Stimulated activated CD8-positive, alpha-beta memory T cell treated with anti-CD3 and anti-CD28 coated beads, Interleukin-12 subunit alpha, Interleukin-12 subunit beta, amount 100 ng/mL, for 4 hours (primary cell): Measurements from ENCODE around the gene RNF5.
"Not testable (repeated sequence)": the region's sequence is repeated elsewhere in the genome, so short reads cannot be mapped to it uniquely, and the experiment has no call there.

Experiments used
- DNase-seq: peaks from one replicate; pipeline ENCODE4 v3.0.0-alpha.2; 2020; ENCODE audit warnings: low read depth

RNF5 gene

GRCh38 chr6:32175711-32176475 is 2.3 kb upstream of the RNF5 start, which contains the start of gene AGPAT1:
Gene AGPAT1, minus strand, starts transcription at chr6:32176084. Its CDS starts 4,588 bp downstream, at chr6:32171496.
- peak; percentile 94 for DNase-seq

GRCh38 chr6:32176476-32177182 is 1.6 kb upstream of the RNF5 start:
- DNase-seq, result no peak

- DNase-seq, result no peak
Observed at GRCh38 chr6:32177183-32177787, 920 bp upstream of the RNF5 start.

- no peak for DNase-seq
Observed at GRCh38 chr6:32178547-32179440, 589 bp downstream of the RNF5 start.

- no peak for DNase-seq
Observed at GRCh38 chr6:32179766-32180405, 1.7 kb downstream of the RNF5 start.

- DNase-seq, result no peak
Observed at GRCh38 chr6:32181148-32181702, 3.0 kb downstream of the RNF5 start.

- no peak for DNase-seq
Observed at GRCh38 chr6:32181915-32182529, 3.8 kb downstream of the RNF5 start.

- DNase-seq, result no peak
Observed at GRCh38 chr6:32182555-32182981, 4.4 kb downstream of the RNF5 start.

GRCh38 chr6:32183030-32183429 is 4.8 kb downstream of the RNF5 start:
- no peak for DNase-seq

GRCh38 chr6:32183483-32184083 is 5.4 kb downstream of the RNF5 start:
- no peak for DNase-seq

GRCh38 chr6:32184084-32184640 is 6.0 kb downstream of the RNF5 start, which contains the start of gene AGER:
Gene AGER, minus strand, starts transcription at chr6:32184253. Its CDS starts 31 bp downstream, at chr6:32184222.
- DNase-seq, result no peak

- not testable (repeated sequence) for DNase-seq
Observed at GRCh38 chr6:32185681-32186131, 7.5 kb downstream of the RNF5 start.

GRCh38 chr6:32186151-32186840 is 8.1 kb downstream of the RNF5 start:
- DNase-seq, result not testable (repeated sequence)

GRCh38 chr6:32187009-32187709 is 9.0 kb downstream of the RNF5 start:
- no peak for DNase-seq

GRCh38 chr6:32187725-32188380 is 9.6 kb downstream of the RNF5 start:
- DNase-seq, result not testable (repeated sequence)

GRCh38 chr6:32188381-32189068 is 10.3 kb downstream of the RNF5 start:
- no peak for DNase-seq

- no peak for DNase-seq
Observed at GRCh38 chr6:32189069-32189741, 11.0 kb downstream of the RNF5 start.
